GM21367 (cell line): ENCODE data around the gene CNGA1.

ENCODE experiments used
- ATAC-seq: cut with Tn5 transposase; IDR thresholded peaks from one replicate; pipeline ENCODE4 v1.9.1; 2021; ENCODE audit not compliant: unreplicated experiment

The CNGA1 gene

DNA sequence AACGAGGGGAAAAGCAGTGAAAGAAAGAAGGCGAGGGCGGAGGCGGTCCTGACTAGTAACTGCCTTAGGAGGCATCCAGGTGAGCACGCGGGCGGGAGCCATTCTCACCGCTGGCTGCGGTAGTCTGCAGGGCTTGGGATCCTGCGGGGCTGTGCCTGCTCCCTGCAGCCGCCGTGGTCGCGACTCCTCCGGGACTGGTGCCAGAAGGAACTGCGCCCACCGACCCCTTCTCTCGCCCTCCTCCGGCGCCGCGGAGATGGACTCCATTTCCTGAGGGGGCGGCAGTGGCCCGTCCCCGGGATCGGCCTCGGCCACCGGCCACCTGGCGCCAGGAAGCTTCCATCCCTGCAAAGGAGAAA lies 102.6 kb downstream of the CNGA1 start:
- peak; percentile 15 for ATAC-seq

- no peak for ATAC-seq
Measured at GRCh38 chr4:47913330-47913729, 103.2 kb downstream of the CNGA1 start.

- ATAC-seq = no peak
Measured at GRCh38 chr4:47907089-47907646, 109.3 kb downstream of the CNGA1 start.

- ATAC-seq = no peak
Measured at GRCh38 chr4:47899639-47900038, 116.8 kb downstream of the CNGA1 start.

- ATAC-seq = no peak
Measured at GRCh38 chr4:47891928-47892327, 124.6 kb downstream of the CNGA1 start.
